Astrocyte (in vitro differentiated cells and primary cell): Measurements from ENCODE around the gene FAM219B.

ENCODE experiments used
- EZH2 ChIP-seq: IDR thresholded peaks from 2 replicates; pipeline ENCODE4 v1.6.1; 2012; ENCODE audit warnings: mild to moderate bottlenecking, low read length, inconsistent platforms; ENCODE audit not compliant: insufficient read depth
- TF ChIP-seq, protein P1 (sequence below): IDR thresholded peaks from 2 replicates; pipeline ENCODE4 v1.5.1; 2011; ENCODE audit warnings: low read depth, mild to moderate bottlenecking, inconsistent platforms, low read length, moderate library complexity; ENCODE audit not compliant: insufficient read depth

DNA sequence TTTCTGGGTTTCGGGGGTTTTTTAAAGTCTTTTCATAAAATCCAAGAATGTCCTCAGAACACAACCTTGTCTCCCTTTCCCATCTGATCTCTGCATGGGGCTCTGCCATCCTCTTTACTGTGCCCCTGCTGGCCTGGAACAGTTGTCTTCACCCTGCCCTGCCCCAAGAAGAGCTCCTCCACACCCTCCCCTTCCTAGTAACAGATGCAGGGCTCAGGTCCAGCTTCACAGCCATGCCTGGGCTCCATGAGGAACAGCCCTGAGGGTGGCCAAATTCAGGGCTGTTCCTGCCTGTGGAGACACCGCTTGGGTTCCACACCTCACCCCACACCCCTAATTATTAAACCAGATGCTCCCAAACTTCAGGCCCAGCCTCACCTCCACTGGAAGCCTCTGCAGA, 50.8 kb downstream of the FAM219B start:
- TF ChIP-seq, protein P1, sequence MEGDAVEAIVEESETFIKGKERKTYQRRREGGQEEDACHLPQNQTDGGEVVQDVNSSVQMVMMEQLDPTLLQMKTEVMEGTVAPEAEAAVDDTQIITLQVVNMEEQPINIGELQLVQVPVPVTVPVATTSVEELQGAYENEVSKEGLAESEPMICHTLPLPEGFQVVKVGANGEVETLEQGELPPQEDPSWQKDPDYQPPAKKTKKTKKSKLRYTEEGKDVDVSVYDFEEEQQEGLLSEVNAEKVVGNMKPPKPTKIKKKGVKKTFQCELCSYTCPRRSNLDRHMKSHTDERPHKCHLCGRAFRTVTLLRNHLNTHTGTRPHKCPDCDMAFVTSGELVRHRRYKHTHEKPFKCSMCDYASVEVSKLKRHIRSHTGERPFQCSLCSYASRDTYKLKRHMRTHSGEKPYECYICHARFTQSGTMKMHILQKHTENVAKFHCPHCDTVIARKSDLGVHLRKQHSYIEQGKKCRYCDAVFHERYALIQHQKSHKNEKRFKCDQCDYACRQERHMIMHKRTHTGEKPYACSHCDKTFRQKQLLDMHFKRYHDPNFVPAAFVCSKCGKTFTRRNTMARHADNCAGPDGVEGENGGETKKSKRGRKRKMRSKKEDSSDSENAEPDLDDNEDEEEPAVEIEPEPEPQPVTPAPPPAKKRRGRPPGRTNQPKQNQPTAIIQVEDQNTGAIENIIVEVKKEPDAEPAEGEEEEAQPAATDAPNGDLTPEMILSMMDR, result no peak
- no peak for TF ChIP-seq EZH2
